Neural progenitor cell (in vitro differentiated cells): ENCODE data around the gene SHISA5. TPM values are rescaled to one million over a fixed set of nuclear protein-coding genes. Genes with fewer than 3 reads are reported as not detected.
A peak's percentile ranks its signal among the peaks of the same experiment; 100 is the strongest.

Source experiments
- DNase-seq: peaks from one replicate; pipeline ENCODE4 v3.0.0-alpha.2; 2016; ENCODE audit warnings: low spot score
- H2AFZ ChIP-seq: fragments of 200-600 bp; sonication (generic); replicated peaks from 2 replicates; pipeline ENCODE4 v1.6.1; 2016; ENCODE audit warnings: antibody characterized with exemption
- H3F3A ChIP-seq: fragments of 200-600 bp; sonication (generic); 2 replicates; pipeline ENCODE4 v1.6.1; 2016; ENCODE audit warnings: antibody characterized with exemption, low read depth
- H3K27ac ChIP-seq: fragments of 200-600 bp; sonication (generic); 2 replicates; pipeline ENCODE4 v1.5.1; 2016; ENCODE audit warnings: mild to moderate bottlenecking
- H3K27me3 ChIP-seq: fragments of 200-600 bp; sonication (generic); 2 replicates; pipeline ENCODE4 v1.6.1; 2016; ENCODE audit warnings: mild to moderate bottlenecking, moderate library complexity
- H3K36me3 ChIP-seq: fragments of 200-600 bp; sonication (generic); 2 replicates; pipeline ENCODE4 v1.5.1; 2016
- H3K4me1 ChIP-seq: fragments of 200-600 bp; sonication (generic); 2 replicates; pipeline ENCODE4 v1.6.1; 2016; ENCODE audit warnings: mixed run types
- H3K4me2 ChIP-seq: fragments of 200-600 bp; sonication (generic); 2 replicates; pipeline ENCODE4 v1.6.1; 2016
- H3K4me3 ChIP-seq: fragments of 200-600 bp; sonication (generic); 2 replicates; pipeline ENCODE4 v1.5.1; 2016
- H3K79me2 ChIP-seq: fragments of 200-600 bp; sonication (generic); 2 replicates; pipeline ENCODE4 v1.6.1; 2016; ENCODE audit warnings: low read depth
- H3K9ac ChIP-seq: fragments of 200-600 bp; sonication (generic); 2 replicates; pipeline ENCODE4 v1.6.1; 2016
- H3K9me3 ChIP-seq: fragments of 200-600 bp; sonication (generic); 2 replicates; pipeline ENCODE4 v1.5.1; 2016; ENCODE audit warnings: low read depth
- H4K20me1 ChIP-seq: fragments of 200-600 bp; sonication (generic); 2 replicates; pipeline ENCODE4 v1.6.1; 2016; ENCODE audit warnings: low read depth
- H3K27ac Mint-ChIP-seq: 3 replicates; pipeline ENCODE4 v1.8.0; 2021; ENCODE audit warnings: mixed read lengths
- H3K27me3 Mint-ChIP-seq: 2 replicates; pipeline ENCODE4 v1.8.0; 2022; ENCODE audit warnings: low read depth, mild to moderate bottlenecking, inconsistent platforms, moderate library complexity, mixed read lengths; ENCODE audit not compliant: insufficient read depth
- H3K36me3 Mint-ChIP-seq: 3 replicates; pipeline ENCODE4 v1.8.0; 2021; ENCODE audit warnings: mixed read lengths
- H3K4me1 Mint-ChIP-seq: 3 replicates; pipeline ENCODE4 v1.8.0; 2021; ENCODE audit warnings: mixed read lengths
- H3K4me3 Mint-ChIP-seq: 3 replicates; pipeline ENCODE4 v1.8.0; 2021; ENCODE audit warnings: mild to moderate bottlenecking, moderate library complexity, mixed read lengths
- H3K9me3 Mint-ChIP-seq: 3 replicates; pipeline ENCODE4 v1.8.0; 2020; ENCODE audit warnings: mixed read lengths
- EZH2 ChIP-seq: fragments of 200-600 bp; sonication (generic); IDR thresholded peaks from 2 replicates; pipeline ENCODE4 v1.6.1; 2017; ENCODE audit warnings: antibody characterized with exemption, mild to moderate bottlenecking, moderate library complexity
- EZH2phosphoT487 ChIP-seq: fragments of 200-600 bp; sonication (generic); IDR thresholded peaks from 2 replicates; pipeline ENCODE4 v1.6.1; 2017; ENCODE audit warnings: antibody characterized with exemption
- total RNA-seq: library from RNA; depleted of rRNA; stranded (reverse); fragments of >200 nt; gene quantifications from 2 replicates; pipeline ENCODE4 v1.2.3, GENCODE V29; 2015; ENCODE audit warnings: low replicate concordance
- TF ChIP-seq, protein P1 (sequence below): fragments of 200-600 bp; sonication (generic); IDR thresholded peaks from 2 replicates; pipeline ENCODE4 v1.5.1; 2017; ENCODE audit warnings: antibody characterized with exemption, mild to moderate bottlenecking

Gene SHISA5
- total RNA-seq, 1 donor from 2014 or later, result 54.8 TPM

- Mint-ChIP-seq H3K9me3 (no peaks in the 10 kb centered on the region), H3K36me3 (peaks cover 16% of the 10 kb centered on the region), H3K4me3 (peak overlapping the region; percentile 53), H3K4me1 (peaks cover 35% of the 10 kb centered on the region), H3K27ac (peak overlapping the region; percentile 94), H3K27me3 (peaks cover 7% of the 10 kb centered on the region)
- no peaks in the 10 kb centered on the region for H3K9me3 ChIP-seq
- no peaks in the 10 kb centered on the region for H4K20me1 ChIP-seq
- no peak overlapping the region for H2AFZ ChIP-seq
- TF ChIP-seq, protein P1, sequence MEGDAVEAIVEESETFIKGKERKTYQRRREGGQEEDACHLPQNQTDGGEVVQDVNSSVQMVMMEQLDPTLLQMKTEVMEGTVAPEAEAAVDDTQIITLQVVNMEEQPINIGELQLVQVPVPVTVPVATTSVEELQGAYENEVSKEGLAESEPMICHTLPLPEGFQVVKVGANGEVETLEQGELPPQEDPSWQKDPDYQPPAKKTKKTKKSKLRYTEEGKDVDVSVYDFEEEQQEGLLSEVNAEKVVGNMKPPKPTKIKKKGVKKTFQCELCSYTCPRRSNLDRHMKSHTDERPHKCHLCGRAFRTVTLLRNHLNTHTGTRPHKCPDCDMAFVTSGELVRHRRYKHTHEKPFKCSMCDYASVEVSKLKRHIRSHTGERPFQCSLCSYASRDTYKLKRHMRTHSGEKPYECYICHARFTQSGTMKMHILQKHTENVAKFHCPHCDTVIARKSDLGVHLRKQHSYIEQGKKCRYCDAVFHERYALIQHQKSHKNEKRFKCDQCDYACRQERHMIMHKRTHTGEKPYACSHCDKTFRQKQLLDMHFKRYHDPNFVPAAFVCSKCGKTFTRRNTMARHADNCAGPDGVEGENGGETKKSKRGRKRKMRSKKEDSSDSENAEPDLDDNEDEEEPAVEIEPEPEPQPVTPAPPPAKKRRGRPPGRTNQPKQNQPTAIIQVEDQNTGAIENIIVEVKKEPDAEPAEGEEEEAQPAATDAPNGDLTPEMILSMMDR, result no peak
- TF ChIP-seq EZH2, result no peak
- TF ChIP-seq EZH2phosphoT487, result no peak
- peaks cover 25% of the 10 kb centered on the region for H3F3A ChIP-seq
- no peak overlapping the region for H3K4me2 ChIP-seq
- H3K4me3 ChIP-seq, result no peak overlapping the region
- H3K27ac ChIP-seq, result peak overlapping the region; percentile 88
- H3K27me3 ChIP-seq, result no peaks in the 10 kb centered on the region
- H3K79me2 ChIP-seq, result peaks cover 22% of the 10 kb centered on the region
- peaks cover 16% of the 10 kb centered on the region for H3K4me1 ChIP-seq
- H3K36me3 ChIP-seq, result no peaks in the 10 kb centered on the region
- H3K9ac ChIP-seq, result no peak overlapping the region
- DNase-seq, result no peak
Measured at GRCh38 chr3:48467110-48467454, 36.9 kb downstream of the SHISA5 start.

DNA sequence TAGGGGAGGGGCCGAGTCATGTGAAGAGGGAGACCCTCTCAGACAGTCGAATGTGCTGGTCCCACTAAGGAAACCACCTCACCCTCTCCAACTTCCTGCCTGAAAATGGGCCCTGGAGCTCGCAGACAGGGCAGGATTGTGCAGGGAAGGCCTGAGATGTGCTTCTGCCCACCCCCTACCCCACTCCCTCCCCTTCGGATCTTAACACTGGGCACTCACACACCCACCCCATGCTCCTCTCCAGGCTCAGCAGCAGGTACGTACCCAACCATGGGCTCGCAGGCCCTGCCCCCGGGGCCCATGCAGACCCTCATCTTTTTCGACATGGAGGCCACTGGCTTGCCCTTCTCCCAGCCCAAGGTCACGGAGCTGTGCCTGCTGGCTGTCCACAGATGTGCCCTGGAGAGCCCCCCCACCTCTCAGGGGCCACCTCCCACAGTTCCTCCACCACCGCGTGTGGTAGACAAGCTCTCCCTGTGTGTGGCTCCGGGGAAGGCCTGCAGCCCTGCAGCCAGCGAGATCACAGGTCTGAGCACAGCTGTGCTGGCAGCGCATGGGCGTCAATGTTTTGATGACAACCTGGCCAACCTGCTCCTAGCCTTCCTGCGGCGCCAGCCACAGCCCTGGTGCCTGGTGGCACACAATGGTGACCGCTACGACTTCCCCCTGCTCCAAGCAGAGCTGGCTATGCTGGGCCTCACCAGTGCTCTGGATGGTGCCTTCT, 37.4 kb downstream of the SHISA5 start:
- H3K9me3 ChIP-seq, result no peaks in the 10 kb centered on the region
- peak overlapping the region; percentile 9 for H3K4me2 ChIP-seq
- Mint-ChIP-seq H3K4me1 (peaks cover 35% of the 10 kb centered on the region), H3K4me3 (peak overlapping the region; percentile 53), H3K27ac (peak overlapping the region; percentile 94), H3K36me3 (peaks cover 16% of the 10 kb centered on the region), H3K9me3 (no peaks in the 10 kb centered on the region), H3K27me3 (peaks cover 7% of the 10 kb centered on the region)
- no peaks in the 10 kb centered on the region for H4K20me1 ChIP-seq
- no peaks in the 10 kb centered on the region for H3K27me3 ChIP-seq
- peak overlapping the region; percentile 88 for H3K27ac ChIP-seq
- H3K9ac ChIP-seq, result no peak overlapping the region
- H2AFZ ChIP-seq, result no peak overlapping the region
- H3F3A ChIP-seq, result peaks cover 25% of the 10 kb centered on the region
- H3K79me2 ChIP-seq, result peaks cover 16% of the 10 kb centered on the region
- TF ChIP-seq, protein P1, result no peak
- no peak for TF ChIP-seq EZH2
- TF ChIP-seq EZH2phosphoT487, result no peak
- no peaks in the 10 kb centered on the region for H3K36me3 ChIP-seq
- DNase-seq, result no peak
- no peak overlapping the region for H3K4me3 ChIP-seq
- peaks cover 13% of the 10 kb centered on the region for H3K4me1 ChIP-seq

DNA sequence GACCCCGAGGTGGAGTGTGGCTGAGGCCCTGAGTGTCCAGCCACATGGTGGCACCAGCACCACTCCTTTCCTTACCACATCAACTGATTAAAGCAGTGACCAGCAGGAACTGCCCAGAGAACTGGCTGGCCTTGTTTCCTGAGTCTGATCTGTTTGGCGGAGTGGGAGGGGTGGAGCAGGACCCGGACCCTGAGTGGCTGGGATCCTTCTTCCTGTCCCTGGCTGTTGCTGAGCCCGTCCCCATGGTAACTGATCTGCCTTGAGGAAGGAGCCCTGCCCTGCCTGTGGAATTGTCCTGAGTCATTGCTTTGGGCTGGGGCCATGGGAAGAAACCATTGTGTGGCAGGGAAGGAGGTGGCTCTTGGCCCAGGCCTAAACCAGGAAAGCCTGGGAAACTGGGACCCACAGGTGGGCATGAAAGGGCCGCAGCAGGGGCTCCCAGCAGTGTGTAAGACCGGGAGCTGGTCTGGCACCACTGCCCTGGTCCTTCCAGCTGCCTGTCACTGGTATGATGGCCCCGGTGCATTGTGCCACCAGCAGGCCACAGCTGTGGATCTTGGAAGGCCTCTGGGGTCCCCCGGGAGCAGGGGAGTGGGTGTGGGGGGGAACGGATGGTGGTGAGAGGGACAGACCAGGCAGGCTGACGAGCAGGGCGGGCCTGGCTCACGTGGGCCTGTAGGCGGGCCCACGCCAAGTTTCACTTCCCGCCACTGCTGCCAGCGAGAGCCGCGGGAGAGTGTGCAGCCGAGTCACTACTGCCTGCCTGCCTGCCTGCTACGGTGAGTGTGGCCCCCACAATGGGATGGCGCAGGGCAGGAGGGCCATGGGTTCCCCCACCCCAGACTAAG, 38.2 kb downstream of the SHISA5 start:
- Histone ChIP-seq H3K27me3 (no peaks in the 10 kb centered on the region), H3F3A (peaks cover 25% of the 10 kb centered on the region), H3K27ac (peak overlapping the region; percentile 88), H3K9ac (no peak overlapping the region), H3K4me1 (peaks cover 13% of the 10 kb centered on the region), H3K4me3 (no peak overlapping the region), H3K79me2 (peaks cover 8% of the 10 kb centered on the region), H3K36me3 (no peaks in the 10 kb centered on the region), H3K4me2 (peak overlapping the region; percentile 9), H3K9me3 (no peaks in the 10 kb centered on the region), H2AFZ (no peak overlapping the region), H4K20me1 (no peaks in the 10 kb centered on the region)
- peaks cover 35% of the 10 kb centered on the region for H3K4me1 Mint-ChIP-seq
- peak overlapping the region; percentile 72 for H3K4me3 Mint-ChIP-seq
- peaks cover 16% of the 10 kb centered on the region for H3K36me3 Mint-ChIP-seq
- peak; percentile 99 for DNase-seq
- peak overlapping the region; percentile 96 for H3K27ac Mint-ChIP-seq
- peaks cover 7% of the 10 kb centered on the region for H3K27me3 Mint-ChIP-seq
- TF ChIP-seq EZH2, result no peak
- TF ChIP-seq, protein P1, result peak; percentile 77
- H3K9me3 Mint-ChIP-seq, result no peaks in the 10 kb centered on the region
